SK-N-SH (cell line): Measurements from ENCODE around the gene PYDC1.

Source experiments
- ELF1 ChIP-seq: IDR thresholded peaks from 2 replicates; pipeline ENCODE4 v1.4.0; 2012
- EP300 ChIP-seq, 2 experiments: IDR thresholded peaks; 2 replicates each; pipeline versions ENCODE4 v1.4.0 to v1.6.1; 2012; ENCODE audit warnings: borderline replicate concordance in 1 of 2, low read depth in 1 of 2, low read length in 1 of 2
- GATA2 ChIP-seq: sonication (generic); formaldehyde crosslinking; IDR thresholded peaks from 2 replicates; pipeline ENCODE4 v1.5.0; 2020; ENCODE audit warnings: mild to moderate bottlenecking, missing genetic modification reagents
- JUND ChIP-seq: IDR thresholded peaks from 2 replicates; pipeline ENCODE4 v1.4.0; 2012
- MAX ChIP-seq: IDR thresholded peaks from 2 replicates; pipeline ENCODE4 v1.4.0; 2012; ENCODE audit warnings: low read depth
- PBX3 ChIP-seq: IDR thresholded peaks from 2 replicates; pipeline ENCODE4; 2012
- REST ChIP-seq: IDR thresholded peaks from 2 replicates; pipeline ENCODE4 v1.6.1; 2012; ENCODE audit warnings: mild to moderate bottlenecking, low read depth, low read length, moderate library complexity
- TAF1 ChIP-seq: IDR thresholded peaks from 2 replicates; pipeline ENCODE4 v1.6.1; 2012; ENCODE audit warnings: low read depth, mild to moderate bottlenecking, low read length, moderate library complexity, borderline replicate concordance
- USF2 ChIP-seq: fragments of 150-350 bp; IDR thresholded peaks from 2 replicates; pipeline ENCODE4 v1.6.1; 2017; ENCODE audit warnings: antibody characterized with exemption, low read length, low read depth, borderline replicate concordance
- TF ChIP-seq, protein P1 (sequence below): fragments of 200-600 bp; sonication (generic); IDR thresholded peaks from 2 replicates; pipeline ENCODE4 v1.6.1; 2017; ENCODE audit warnings: antibody characterized with exemption, mild to moderate bottlenecking, moderate library complexity

- TF ChIP-seq ELF1, result no peak
- TF ChIP-seq, protein P1, sequence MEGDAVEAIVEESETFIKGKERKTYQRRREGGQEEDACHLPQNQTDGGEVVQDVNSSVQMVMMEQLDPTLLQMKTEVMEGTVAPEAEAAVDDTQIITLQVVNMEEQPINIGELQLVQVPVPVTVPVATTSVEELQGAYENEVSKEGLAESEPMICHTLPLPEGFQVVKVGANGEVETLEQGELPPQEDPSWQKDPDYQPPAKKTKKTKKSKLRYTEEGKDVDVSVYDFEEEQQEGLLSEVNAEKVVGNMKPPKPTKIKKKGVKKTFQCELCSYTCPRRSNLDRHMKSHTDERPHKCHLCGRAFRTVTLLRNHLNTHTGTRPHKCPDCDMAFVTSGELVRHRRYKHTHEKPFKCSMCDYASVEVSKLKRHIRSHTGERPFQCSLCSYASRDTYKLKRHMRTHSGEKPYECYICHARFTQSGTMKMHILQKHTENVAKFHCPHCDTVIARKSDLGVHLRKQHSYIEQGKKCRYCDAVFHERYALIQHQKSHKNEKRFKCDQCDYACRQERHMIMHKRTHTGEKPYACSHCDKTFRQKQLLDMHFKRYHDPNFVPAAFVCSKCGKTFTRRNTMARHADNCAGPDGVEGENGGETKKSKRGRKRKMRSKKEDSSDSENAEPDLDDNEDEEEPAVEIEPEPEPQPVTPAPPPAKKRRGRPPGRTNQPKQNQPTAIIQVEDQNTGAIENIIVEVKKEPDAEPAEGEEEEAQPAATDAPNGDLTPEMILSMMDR, result no peak
- no peak for TF ChIP-seq JUND
- no peak for TF ChIP-seq PBX3
- TF ChIP-seq EP300 (IDR thresholded peaks at IDR 0.05; ENCODE audit: borderline replicate concordance in 1 of 2, low read depth in 1 of 2, low read length in 1 of 2), result no peak
- TF ChIP-seq REST, result no peak
- TF ChIP-seq TAF1, result no peak
- TF ChIP-seq MAX, result no peak
- TF ChIP-seq USF2, result no peak
- no peak for TF ChIP-seq GATA2 (CRISPR knock-in tag)
Measured at GRCh38 chr16:31186930-31187807, 29.8 kb downstream of the PYDC1 start.
